Gastroesophageal sphincter (tissue), 4 donors: ENCODE data around the gene SH3PXD2B. TPM values are rescaled to one million over a fixed set of nuclear protein-coding genes. Genes with fewer than 3 reads are reported as not detected.

Experiments
- ATAC-seq: fragments of 150-250 bp; one replicate; pipeline ENCODE4 v1.9.1; 2016; ENCODE audit warnings: mild to moderate bottlenecking, moderate library complexity
- H3K27ac ChIP-seq, 4 donors: fragments of 200-600 bp; sonication (generic) in 3 of 4; 1 replicate in 3 of 4; 2 replicates in 1 of 4; pipeline ENCODE4 v1.5.1; 2016 to 2019
- H3K27me3 ChIP-seq: fragments of 200-600 bp; sonication (generic); one replicate; pipeline ENCODE4 v1.5.1; 2019
- H3K36me3 ChIP-seq, 2 donors: fragments of 200-600 bp; sonication (generic); one replicate each; pipeline ENCODE4 v1.5.1; 2019; ENCODE audit warnings: control low read depth in 1 of 2
- H3K4me1 ChIP-seq, 3 donors: fragments of 200-600 bp; sonication (generic); 1 replicate in 2 of 3; 2 replicates in 1 of 3; pipeline ENCODE4 v1.5.1; 2016 to 2019; ENCODE audit warnings: control low read depth in 2 of 3
- H3K4me3 ChIP-seq, 2 donors: fragments of 200-600 bp; sonication (generic); one replicate each; pipeline ENCODE4 v1.5.1; 2019; ENCODE audit warnings: mild to moderate bottlenecking in 1 of 2, moderate library complexity in 1 of 2
- H3K9me3 ChIP-seq, 3 donors: fragments of 200-600 bp; sonication (generic); one replicate each; pipeline ENCODE4 v1.5.1; 2017 to 2019; ENCODE audit warnings: control low read depth in 2 of 3
- CTCF ChIP-seq, 4 experiments: fragments of 200-600 bp in 2 of 4; fragments of 450-650 bp in 2 of 4; sonication (generic) in 1 of 4; IDR thresholded peaks; one replicate each; pipeline ENCODE4 v1.5.1; 2017 to 2019; ENCODE audit warnings: antibody characterized with exemption in 4 of 4, mild to moderate bottlenecking in 2 of 4, moderate library complexity in 2 of 4
- EP300 ChIP-seq: sonication (generic); formaldehyde crosslinking; IDR thresholded peaks from one replicate; pipeline ENCODE4 v1.6.1; 2017; ENCODE audit warnings: antibody characterized with exemption, mild to moderate bottlenecking
- POLR2A ChIP-seq, 2 donors: fragments of 450-650 bp; IDR thresholded peaks; one replicate each; pipeline ENCODE4 v1.6.1; 2017; ENCODE audit warnings: antibody characterized with exemption in 2 of 2, mild to moderate bottlenecking in 2 of 2, moderate library complexity in 1 of 2
- POLR2AphosphoS5 ChIP-seq: sonication (generic); formaldehyde crosslinking; IDR thresholded peaks from one replicate; pipeline ENCODE4 v1.6.1; 2017; ENCODE audit warnings: antibody characterized with exemption
- WGBS, 2 donors: methylation state at CpG; one replicate each; pipeline ENCODE4 v1.1.5; 2018; ENCODE audit warnings: low coverage in 1 of 2; 5-methylcytosine and 5-hydroxymethylcytosine counted together
- total RNA-seq, 4 donors: library from RNA; depleted of rRNA; stranded (reverse); fragments of >200 nt; gene quantifications; one replicate each; pipeline ENCODE4 v1.1.0, GENCODE V29; 2016

SH3PXD2B gene
- total RNA-seq, 4 donors from 2014 or later, result 40.2 to 80.9 (median 56.0) TPM

- peaks cover 32 to 99% (median 55%) of the 10 kb centered on the region in 3 donors for H3K4me1 ChIP-seq
- peak overlapping the region; percentile 57 to 92 (median 78) for H3K27ac ChIP-seq
Observed at GRCh38 chr5:172424808-172425207, 29.5 kb downstream of the SH3PXD2B start.

GRCh38 chr5:172424111-172424490, 30.2 kb downstream of the SH3PXD2B start:
- H3K9me3 ChIP-seq, result no peaks in the 10 kb centered on the region
- H3K4me3 ChIP-seq, result no peak overlapping the region
- peak overlapping the region; percentile 57 to 92 (median 92) for H3K27ac ChIP-seq
- H3K4me1 ChIP-seq, result peaks cover 38 to 99% (median 57%) of the 10 kb centered on the region in 3 donors
- 69 to 100% methylated on average over 1 to 3 of the region's 3 CpGs for WGBS, 2 donors
- no peaks in the 10 kb centered on the region for H3K27me3 ChIP-seq
- ATAC-seq, result no peak
- peaks cover 0 to 14% of the 10 kb centered on the region in 2 donors for H3K36me3 ChIP-seq
- TF ChIP-seq POLR2AphosphoS5, result no peak
- TF ChIP-seq POLR2A (IDR thresholded peaks at IDR 0.05), result no peak
- no peak for TF ChIP-seq CTCF (IDR thresholded peaks at IDR 0.05)
- TF ChIP-seq EP300, result no peak

More at GRCh38 chr5:172424808-172425207, 29.5 kb downstream of the SH3PXD2B start:
- 82 to 88% methylated on average over 3 to 5 of the region's 6 CpGs for WGBS, 2 donors
- TF ChIP-seq POLR2A (IDR thresholded peaks at IDR 0.05), result no peak
- TF ChIP-seq CTCF (IDR thresholded peaks at IDR 0.05), result no peak
- no peak for TF ChIP-seq EP300
- no peak for TF ChIP-seq POLR2AphosphoS5
- Histone ChIP-seq H3K4me3 (no peak overlapping the region), H3K9me3 (no peaks in the 10 kb centered on the region), H3K36me3 (peaks cover 0 to 14% of the 10 kb centered on the region in 2 donors), H3K27me3 (no peaks in the 10 kb centered on the region)
- ATAC-seq, result no peak

- no peak for TF ChIP-seq CTCF (IDR thresholded peaks at IDR 0.05)
- no peak for TF ChIP-seq POLR2AphosphoS5
- TF ChIP-seq POLR2A (IDR thresholded peaks at IDR 0.05), result no peak
- TF ChIP-seq EP300, result no peak
- peaks cover 0 to 14% of the 10 kb centered on the region in 2 donors for H3K36me3 ChIP-seq
- H3K4me1 ChIP-seq, result peaks cover 44 to 99% (median 57%) of the 10 kb centered on the region in 3 donors
- 89 to 96% methylated on average over 7 to 9 of the region's 20 CpGs for WGBS, 2 donors
- no peak overlapping the region for H3K4me3 ChIP-seq
- no peak for ATAC-seq
- H3K27ac ChIP-seq, result peak overlapping the region; percentile 57 to 92 (median 92)
- no peaks in the 10 kb centered on the region for H3K9me3 ChIP-seq
- H3K27me3 ChIP-seq, result no peaks in the 10 kb centered on the region
Observed at GRCh38 chr5:172423379-172424110, 30.8 kb downstream of the SH3PXD2B start.

- no peaks in the 10 kb centered on the region for H3K27me3 ChIP-seq
- no peak for ATAC-seq
- 82% methylated on average over 6 of the region's 10 CpGs; no CpG with 5 or more reads in 1 of the 2 donors for WGBS, 2 donors
- H3K27ac ChIP-seq, result peak overlapping the region; percentile 1 to 92 (median 92)
- no peak overlapping the region for H3K4me3 ChIP-seq
- TF ChIP-seq POLR2AphosphoS5 (no peak), EP300 (no peak), POLR2A (IDR thresholded peaks at IDR 0.05) (no peak), CTCF (IDR thresholded peaks at IDR 0.05) (no peak)
- H3K9me3 ChIP-seq, result no peaks in the 10 kb centered on the region
- H3K4me1 ChIP-seq, result peaks cover 52 to 99% (median 57%) of the 10 kb centered on the region in 3 donors
- H3K36me3 ChIP-seq, result peaks cover 0 to 14% of the 10 kb centered on the region in 2 donors
Observed at GRCh38 chr5:172422255-172422654, 32.1 kb downstream of the SH3PXD2B start.

- Histone ChIP-seq H3K4me1 (peaks cover 45 to 99% (median 49%) of the 10 kb centered on the region in 3 donors), H3K36me3 (peaks cover 0 to 14% of the 10 kb centered on the region in 2 donors), H3K9me3 (no peaks in the 10 kb centered on the region), H3K27me3 (no peaks in the 10 kb centered on the region), H3K4me3 (no peak overlapping the region), H3K27ac (peak overlapping the region; percentile 92 to 94 (median 92))
- ATAC-seq, result no peak
- TF ChIP-seq EP300, result no peak
- TF ChIP-seq POLR2AphosphoS5, result no peak
- TF ChIP-seq CTCF (IDR thresholded peaks at IDR 0.05), result no peak
- no peak for TF ChIP-seq POLR2A (IDR thresholded peaks at IDR 0.05)
- WGBS, 2 donors, result 70 to 75% methylated on average over 2 to 5 of the region's 7 CpGs
Observed at GRCh38 chr5:172421020-172421419, 33.3 kb downstream of the SH3PXD2B start.
